ENCODE data around the gene EBP. TPM values are rescaled to one million over a fixed set of nuclear protein-coding genes. Genes with fewer than 3 reads are reported as not detected.
A peak's percentile ranks its signal among the peaks of the same experiment; 100 is the strongest.

Gene EBP
- total RNA-seq, 2 donors from 2014 or later, result 49.3 to 73.7 TPM

DNA sequence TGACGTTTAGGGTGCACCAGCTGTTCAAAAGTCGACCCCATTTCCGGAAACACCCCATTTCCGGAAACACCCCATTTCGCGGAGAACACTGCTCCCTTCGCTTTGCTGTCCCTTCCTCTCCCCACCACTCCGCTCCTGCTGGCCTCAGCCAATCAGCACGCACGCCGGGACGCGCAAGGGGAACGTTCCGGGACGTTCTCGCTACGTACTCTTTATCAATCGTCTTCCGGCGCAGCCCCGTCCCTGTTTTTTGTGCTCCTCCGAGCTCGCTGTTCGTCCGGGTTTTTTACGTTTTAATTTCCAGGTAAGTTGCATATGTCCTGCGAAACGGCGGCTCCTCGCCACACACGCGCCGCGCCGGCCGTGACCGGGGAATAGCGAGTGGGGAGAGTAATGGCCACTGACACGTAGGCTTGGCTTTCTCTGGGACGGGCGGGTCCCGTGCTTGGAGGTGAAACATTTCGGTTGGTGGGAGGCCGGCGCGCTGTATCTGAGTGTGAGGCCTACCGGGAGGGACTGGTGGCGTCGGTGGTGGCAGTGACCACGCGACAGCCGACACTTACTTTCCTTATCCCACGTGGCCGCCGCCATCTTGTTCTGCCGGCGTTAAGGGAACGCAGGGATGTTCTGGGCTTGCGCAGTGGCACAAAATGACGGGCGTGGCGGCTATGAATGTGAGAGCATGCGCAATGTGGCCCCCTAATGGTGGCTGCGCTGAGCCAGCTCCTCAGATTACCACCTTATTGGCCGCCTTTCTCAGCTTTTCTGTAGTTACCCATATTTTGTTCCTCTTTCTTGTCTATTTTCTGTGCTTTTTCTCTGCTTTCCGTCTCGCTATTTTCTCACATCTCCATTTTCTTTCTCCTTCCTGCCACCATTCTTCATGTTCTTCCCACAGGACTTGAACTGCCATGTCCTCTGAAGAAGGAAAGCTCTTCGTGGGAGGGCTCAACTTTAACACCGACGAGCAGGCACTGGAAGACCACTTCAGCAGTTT lies 53.0 kb downstream of the EBP start, which contains the start of gene RBM3:
Gene RBM3, plus strand, starts transcription at position 215 of the 997 bp plus-strand sequence. Its CDS starts 697 bp downstream, at position 912.
- peaks cover 44% of the 10 kb centered on the region for H3K36me3 ChIP-seq
- DNase-seq (ENCODE audit: low spot score), result peak; percentile 93
- no peaks in the 10 kb centered on the region for H3K9me3 ChIP-seq
- no peaks in the 10 kb centered on the region for H3K27me3 ChIP-seq
- TF ChIP-seq, protein P1, sequence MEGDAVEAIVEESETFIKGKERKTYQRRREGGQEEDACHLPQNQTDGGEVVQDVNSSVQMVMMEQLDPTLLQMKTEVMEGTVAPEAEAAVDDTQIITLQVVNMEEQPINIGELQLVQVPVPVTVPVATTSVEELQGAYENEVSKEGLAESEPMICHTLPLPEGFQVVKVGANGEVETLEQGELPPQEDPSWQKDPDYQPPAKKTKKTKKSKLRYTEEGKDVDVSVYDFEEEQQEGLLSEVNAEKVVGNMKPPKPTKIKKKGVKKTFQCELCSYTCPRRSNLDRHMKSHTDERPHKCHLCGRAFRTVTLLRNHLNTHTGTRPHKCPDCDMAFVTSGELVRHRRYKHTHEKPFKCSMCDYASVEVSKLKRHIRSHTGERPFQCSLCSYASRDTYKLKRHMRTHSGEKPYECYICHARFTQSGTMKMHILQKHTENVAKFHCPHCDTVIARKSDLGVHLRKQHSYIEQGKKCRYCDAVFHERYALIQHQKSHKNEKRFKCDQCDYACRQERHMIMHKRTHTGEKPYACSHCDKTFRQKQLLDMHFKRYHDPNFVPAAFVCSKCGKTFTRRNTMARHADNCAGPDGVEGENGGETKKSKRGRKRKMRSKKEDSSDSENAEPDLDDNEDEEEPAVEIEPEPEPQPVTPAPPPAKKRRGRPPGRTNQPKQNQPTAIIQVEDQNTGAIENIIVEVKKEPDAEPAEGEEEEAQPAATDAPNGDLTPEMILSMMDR (IDR thresholded peaks at IDR 0.05), result peak in 1 of 2 donors; percentile 50
- peaks cover 0 to 16% of the 10 kb centered on the region in 2 donors for H3K4me1 ChIP-seq
- H3K27ac ChIP-seq, result peak within 1 kb of the TSS; percentile 94 to 96
- H3K4me3 ChIP-seq, result peak within 1 kb of the TSS; percentile 60 to 62

DNA sequence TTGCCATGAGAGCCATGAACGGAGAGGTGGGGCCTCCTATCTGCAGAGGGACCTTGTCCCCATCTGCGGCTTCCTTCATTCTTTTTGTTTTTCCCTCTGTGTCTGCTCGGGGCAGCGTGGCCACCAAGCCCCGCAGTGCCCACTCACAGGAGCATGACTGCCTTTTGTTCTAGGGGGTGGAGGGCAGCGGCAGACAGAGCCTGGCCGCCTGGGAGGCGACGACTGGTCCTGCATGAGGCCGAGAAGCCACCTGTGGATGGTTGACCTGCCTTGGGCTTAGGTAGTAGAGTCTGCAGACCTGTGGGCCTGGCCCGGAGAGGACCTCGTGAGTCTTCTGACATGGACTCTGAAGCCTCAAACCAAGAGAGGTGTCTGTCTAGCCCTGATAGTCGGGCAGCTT lies 54.0 kb downstream of the EBP start:
- Histone ChIP-seq H3K9me3 (no peaks in the 10 kb centered on the region), H3K27ac (peak overlapping the region; percentile 94 to 96), H3K27me3 (no peaks in the 10 kb centered on the region), H3K4me3 (peak overlapping the region; percentile 60 to 62), H3K36me3 (peaks cover 44% of the 10 kb centered on the region), H3K4me1 (peaks cover 0 to 16% of the 10 kb centered on the region in 2 donors)
- TF ChIP-seq, protein P1 (IDR thresholded peaks at IDR 0.05), result no peak
- DNase-seq (ENCODE audit: low spot score), result no peak

DNA sequence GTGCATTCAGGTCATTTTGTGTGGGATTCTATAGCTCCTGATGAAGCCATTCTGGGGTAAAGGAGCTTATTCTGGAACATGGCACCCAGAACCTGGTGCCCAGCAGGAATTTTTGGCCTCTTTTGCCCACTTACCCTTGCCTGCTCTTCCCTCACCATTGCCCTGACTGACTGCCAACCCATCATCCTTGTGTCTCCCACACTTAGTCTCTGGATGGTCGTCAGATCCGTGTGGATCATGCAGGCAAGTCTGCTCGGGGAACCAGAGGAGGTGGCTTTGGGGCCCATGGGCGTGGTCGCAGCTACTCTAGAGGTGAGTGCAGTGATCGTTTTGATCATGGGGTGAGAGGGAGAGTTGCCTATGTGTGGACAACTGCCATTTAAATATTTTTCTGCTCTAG lies 54.5 kb downstream of the EBP start:
- DNase-seq (ENCODE audit: low spot score), result no peak
- Histone ChIP-seq H3K27me3 (no peaks in the 10 kb centered on the region), H3K4me3 (peak overlapping the region; percentile 60 to 62)

More for the DNA sequence above, 54.5 kb downstream of the EBP start:
- Histone ChIP-seq H3K4me1 (peaks cover 0 to 16% of the 10 kb centered on the region in 2 donors), H3K27ac (peak overlapping the region; percentile 94 to 96), H3K9me3 (no peaks in the 10 kb centered on the region), H3K36me3 (peaks cover 44% of the 10 kb centered on the region)
- TF ChIP-seq, protein P1 (IDR thresholded peaks at IDR 0.05), result no peak

Other genes starting within 250 kb of the EBP start
- not detected for gene SSX3, start 165.1 kb upstream of the EBP start, total RNA-seq
- gene SSX4, start 138.3 kb upstream of the EBP start, total RNA-seq, result not detected
- not detected for gene SSX4B, start 109.8 kb upstream of the EBP start, total RNA-seq
- 1 to 10 TPM; 2.2 to 4.9 TPM for gene SLC38A5, start 51.5 kb upstream of the EBP start, total RNA-seq
- 10 to 100 TPM; 36.6 to 43.3 TPM for gene FTSJ1, start 45.6 kb upstream of the EBP start, total RNA-seq
- 10 to 100 TPM; 23.0 to 43.0 TPM for gene PORCN, start 12.8 kb upstream of the EBP start, total RNA-seq
- 10 to 100 TPM; 11.0 to 17.5 TPM for gene TBC1D25, start 17.9 kb downstream of the EBP start, total RNA-seq
- 10 to 100 TPM; 62.1 to 90.4 TPM for gene RBM3, start 52.7 kb downstream of the EBP start, total RNA-seq
- gene WDR13, start 75.7 kb downstream of the EBP start, total RNA-seq, result 100 to 1,000 TPM; 208 to 214 TPM
- gene WAS, start 162.0 kb downstream of the EBP start, total RNA-seq, result 1 to 10 TPM; 3.0 to 4.5 TPM
- gene SUV39H1, start 174.9 kb downstream of the EBP start, total RNA-seq, result 1 to 10 TPM; 3.8 to 8.0 TPM
- not detected for gene GLOD5, start 239.9 kb downstream of the EBP start, total RNA-seq